GM06990 (cell line): Measurements from ENCODE around the gene BEST4.
"Not testable (repeated sequence)": the region's sequence is repeated elsewhere in the genome, so short reads cannot be mapped to it uniquely, and the experiment has no call there.

Source experiments
- DNase-seq: peaks from one replicate; pipeline ENCODE4 v3.0.0-alpha.2; 2011; ENCODE audit not compliant: insufficient read length; ENCODE audit errors: extremely low read depth
- H3K27me3 ChIP-seq: replicated peaks from 2 replicates; pipeline ENCODE4 v1.6.0; 2011; ENCODE audit warnings: low read length; ENCODE audit not compliant: control insufficient read depth, insufficient read depth
- H3K36me3 ChIP-seq: 2 replicates; pipeline ENCODE4 v1.5.1; 2011; ENCODE audit warnings: low read length; ENCODE audit not compliant: control insufficient read depth, insufficient read depth
- H3K4me3 ChIP-seq: replicated peaks from 2 replicates; pipeline ENCODE4 v1.5.1; 2011; ENCODE audit warnings: low read depth, mild to moderate bottlenecking, control low read depth, low read length
- CTCF ChIP-seq: IDR thresholded peaks from 2 replicates; pipeline ENCODE4 v1.5.1; 2011; ENCODE audit warnings: low read length, control low read depth, mild to moderate bottlenecking, inconsistent platforms; ENCODE audit not compliant: insufficient read depth, poor library complexity, severe bottlenecking

BEST4 gene

GRCh38 chr1:44826375-44827196 lies 38.6 kb upstream of the BEST4 start:
- Histone ChIP-seq H3K36me3 (no peaks in the 10 kb centered on the region), H3K4me3 (no peak overlapping the region), H3K27me3 (no peaks in the 10 kb centered on the region)
- DNase-seq: no peak
- TF ChIP-seq CTCF: no peak

GRCh38 chr1:44824392-44824791 lies 36.4 kb upstream of the BEST4 start:
- not testable (repeated sequence) for DNase-seq, H3K4me3 ChIP-seq, H3K36me3 ChIP-seq, H3K27me3 ChIP-seq

GRCh38 chr1:44822981-44823451 lies 35.0 kb upstream of the BEST4 start:
- no peak overlapping the region for H3K4me3 ChIP-seq
- H3K36me3 ChIP-seq: no peaks in the 10 kb centered on the region
- no peak for DNase-seq
- no peak for TF ChIP-seq CTCF
- no peaks in the 10 kb centered on the region for H3K27me3 ChIP-seq

GRCh38 chr1:44822131-44822701 lies 34.2 kb upstream of the BEST4 start:
- Histone ChIP-seq H3K27me3 (no peaks in the 10 kb centered on the region), H3K36me3 (no peaks in the 10 kb centered on the region), H3K4me3 (no peak overlapping the region)
- no peak for TF ChIP-seq CTCF
- no peak for DNase-seq

- no peak for TF ChIP-seq CTCF
- H3K27me3 ChIP-seq: no peaks in the 10 kb centered on the region
- H3K4me3 ChIP-seq: no peak overlapping the region
- H3K36me3 ChIP-seq: no peaks in the 10 kb centered on the region
- no peak for DNase-seq
Observed at GRCh38 chr1:44821240-44821715, 33.3 kb upstream of the BEST4 start.
